ENCODE data around the gene PRDM13. TPM values are rescaled to one million over a fixed set of nuclear protein-coding genes. Genes with fewer than 3 reads are reported as not detected.
"Not testable (repeated sequence)": the region's sequence is repeated elsewhere in the genome, so short reads cannot be mapped to it uniquely, and the experiment has no call there.

Gene PRDM13
- total RNA-seq, 3 donors from 2014 or later = not detected

- H3K9me3 ChIP-seq = peaks cover 8% of the 10 kb centered on the region
- no peaks in the 10 kb centered on the region for H3K4me1 ChIP-seq (ENCODE audit: low read depth)
- no peak for TF ChIP-seq CTCF (IDR thresholded peaks at IDR 0.05)
- no peaks in the 10 kb centered on the region for H3K36me3 ChIP-seq (ENCODE audit: low read depth)
- ATAC-seq = no peak
- no peak for DNase-seq
- no peak overlapping the region for H3K4me3 ChIP-seq
- intact Hi-C loops (cut with DNase I, micrococcal nuclease) = no loop called here
Measured at GRCh38 chr6:99641270-99641669, 34.6 kb downstream of the PRDM13 start.

DNA sequence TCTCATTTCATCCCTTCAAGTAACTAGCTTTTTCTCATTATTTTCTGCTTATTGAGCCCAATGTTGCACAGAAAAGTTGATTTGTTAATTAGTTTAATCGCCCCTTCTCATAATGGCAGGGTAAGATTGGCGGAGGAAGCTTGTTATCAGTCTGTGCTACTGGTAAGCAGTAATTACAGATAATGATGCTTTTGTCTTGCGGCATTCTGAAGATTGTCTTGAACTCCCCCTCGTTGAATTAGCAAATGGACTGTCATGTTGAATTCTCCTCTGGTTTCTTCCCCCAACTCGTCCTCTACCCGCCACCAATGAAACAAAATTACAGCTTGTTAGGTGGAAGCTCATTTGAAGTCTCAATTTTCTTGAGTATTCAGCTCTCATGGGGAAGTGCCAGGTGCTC lies 39.4 kb downstream of the PRDM13 start:
- Histone ChIP-seq H3K9me3 (no peaks in the 10 kb centered on the region), H3K4me1 (ENCODE audit: low read depth) (no peaks in the 10 kb centered on the region), H3K36me3 (ENCODE audit: low read depth) (no peaks in the 10 kb centered on the region), H3K4me3 (no peak overlapping the region)
- DNase-seq (no peak), ATAC-seq (no peak)
- no peak for TF ChIP-seq CTCF (IDR thresholded peaks at IDR 0.05)
- intact Hi-C loops (cut with DNase I, micrococcal nuclease) = no loop called here

DNA sequence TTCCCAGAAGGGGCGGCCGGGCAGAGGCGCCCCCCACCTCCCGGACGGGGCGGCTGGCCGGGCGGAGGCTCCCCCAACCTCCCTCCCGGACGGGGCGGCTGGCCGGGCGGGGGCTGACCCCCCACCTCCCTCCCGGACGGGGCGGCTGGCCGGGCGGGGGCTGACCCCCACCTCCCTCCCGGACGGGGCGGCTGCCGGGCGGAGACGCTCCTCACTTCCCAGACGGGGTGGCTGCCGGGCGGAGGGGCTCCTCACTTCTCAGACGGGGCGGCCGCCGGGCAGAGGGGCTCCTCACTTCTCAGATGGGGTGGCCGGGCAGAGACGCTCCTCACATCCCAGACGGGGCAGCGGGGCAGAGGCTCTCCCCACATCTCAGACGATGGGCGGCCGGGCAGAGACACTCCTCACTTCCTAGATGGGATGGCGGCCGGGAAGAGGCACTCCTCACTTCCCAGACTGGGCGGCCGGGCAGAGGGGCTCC lies 43.5 kb downstream of the PRDM13 start:
- H3K36me3 ChIP-seq (ENCODE audit: low read depth); DNase-seq; H3K9me3 ChIP-seq; intact Hi-C loops (cut with DNase I, micrococcal nuclease); H3K4me3 ChIP-seq; ATAC-seq; H3K4me1 ChIP-seq (ENCODE audit: low read depth): not testable (repeated sequence)

DNA sequence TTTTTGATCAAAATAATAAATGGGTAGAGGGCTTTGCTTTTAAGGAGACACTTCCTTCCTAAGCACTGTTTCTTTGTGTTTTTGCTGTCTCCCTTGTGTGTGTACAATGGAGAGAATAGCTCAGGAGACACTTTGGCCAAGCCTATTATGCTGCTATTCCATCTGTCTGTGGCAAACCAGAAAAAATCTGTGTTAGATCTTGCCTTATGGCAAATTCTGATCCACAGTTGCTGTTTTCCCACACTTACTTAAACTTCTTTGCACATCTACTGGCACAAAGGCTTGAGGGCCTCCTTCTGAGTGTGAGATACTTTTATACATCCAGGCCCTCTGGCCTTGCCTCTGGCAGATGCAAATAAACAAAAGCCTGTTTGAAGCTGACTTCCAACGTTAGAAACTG lies 53.6 kb downstream of the PRDM13 start:
- no peaks in the 10 kb centered on the region for H3K4me1 ChIP-seq (ENCODE audit: low read depth)
- DNase-seq (no peak), ATAC-seq (no peak)
- intact Hi-C loops (cut with DNase I, micrococcal nuclease) = no loop called here
- H3K9me3 ChIP-seq = no peaks in the 10 kb centered on the region
- no peak overlapping the region for H3K4me3 ChIP-seq
- H3K36me3 ChIP-seq (ENCODE audit: low read depth) = no peaks in the 10 kb centered on the region
- TF ChIP-seq CTCF (IDR thresholded peaks at IDR 0.05) = no peak

GRCh38 chr6:99661870-99662269 lies 55.2 kb downstream of the PRDM13 start:
- H3K9me3 ChIP-seq = no peaks in the 10 kb centered on the region
- ATAC-seq (no peak), DNase-seq (no peak)
- H3K4me1 ChIP-seq (ENCODE audit: low read depth) = no peaks in the 10 kb centered on the region
- H3K36me3 ChIP-seq (ENCODE audit: low read depth) = no peaks in the 10 kb centered on the region
- intact Hi-C loops (cut with DNase I, micrococcal nuclease) = no loop called here
- H3K4me3 ChIP-seq = no peak overlapping the region
- no peak for TF ChIP-seq CTCF (IDR thresholded peaks at IDR 0.05)

DNA sequence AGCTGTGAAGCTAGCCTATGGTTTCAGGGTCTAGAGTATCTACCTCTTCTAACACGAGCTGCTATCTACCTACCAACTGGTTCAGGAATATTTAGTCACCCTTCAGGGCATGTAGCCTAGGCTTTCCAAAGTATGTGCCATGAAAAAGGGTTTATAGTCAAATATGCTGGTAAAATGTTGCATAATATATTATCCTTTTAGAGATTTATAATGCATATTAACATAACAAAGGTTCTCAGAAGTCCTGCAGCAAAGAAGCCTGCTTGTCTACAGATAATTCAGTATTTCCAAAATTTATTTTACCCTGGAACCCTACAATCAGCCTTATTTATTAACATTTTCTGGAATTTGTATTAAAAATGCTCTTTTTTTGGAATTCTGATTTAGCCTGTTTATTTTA lies 56.0 kb downstream of the PRDM13 start:
- no peak for DNase-seq
- intact Hi-C loops (cut with DNase I, micrococcal nuclease) = no loop called here
- Histone ChIP-seq H3K36me3 (ENCODE audit: low read depth) (no peaks in the 10 kb centered on the region), H3K9me3 (no peaks in the 10 kb centered on the region), H3K4me3 (no peak overlapping the region), H3K4me1 (ENCODE audit: low read depth) (no peaks in the 10 kb centered on the region)
- TF ChIP-seq CTCF (IDR thresholded peaks at IDR 0.05) = no peak
- ATAC-seq = no peak

Other genes with a start within 250 kb of the PRDM13 start
- gene COQ3, start 212.6 kb upstream of the PRDM13 start, total RNA-seq = 10 to 100 TPM in 1 of 3 donors, 1 to 10 TPM in 2; 8.9 to 12.6 (median 9.5) TPM
- gene PNISR, start 181.5 kb upstream of the PRDM13 start, total RNA-seq = 100 to 1,000 TPM in 2 of 3 donors, 10 to 100 TPM in 1; 77.4 to 121 (median 105) TPM
- 10 to 100 TPM in 2 of 3 donors, 1 to 10 TPM in 1; 9.4 to 18.0 (median 16.1) TPM for gene USP45, start 91.4 kb upstream of the PRDM13 start, total RNA-seq
- 10 to 100 TPM; 32.7 to 52.2 (median 34.2) TPM for gene CCNC, start 38.2 kb upstream of the PRDM13 start, total RNA-seq

Measured in mucosa of descending colon (tissue), 3 donors.